ENCODE results near the gene FAM217B. TPM values are rescaled to one million over a fixed set of nuclear protein-coding genes. Genes with fewer than 3 reads are reported as not detected.

The FAM217B gene
- total RNA-seq, result 10 to 100 TPM in 1 of 4 donors, 1 to 10 TPM in 3; 5.7 to 10.7 (median 7.9) TPM

GRCh38 chr20:59940129-59940955 lies at the start of gene FAM217B, which contains the start of gene PPP1R3D:
FAM217B (plus strand) TSS chr20:59940389; CDS start chr20:59943944, 3,555 bp downstream.
PPP1R3D (minus strand) TSS chr20:59940305; CDS start chr20:59939931, 374 bp downstream.
- TF ChIP-seq CTCF (IDR thresholded peaks at IDR 0.05; ENCODE audit: low read depth), result no peak

GRCh38 chr20:59891581-59891980 lies 48.6 kb upstream of the FAM217B start:
- no peak for TF ChIP-seq CTCF (IDR thresholded peaks at IDR 0.05; ENCODE audit: low read depth)

- TF ChIP-seq CTCF (IDR thresholded peaks at IDR 0.05; ENCODE audit: low read depth), result no peak
These were observed 44.3 kb upstream of the FAM217B start for GRCh38 chr20:59895908-59896307.

GRCh38 chr20:59902470-59902869 lies 37.7 kb upstream of the FAM217B start:
- no peak for TF ChIP-seq CTCF (IDR thresholded peaks at IDR 0.05; ENCODE audit: low read depth)

- no peak for TF ChIP-seq CTCF (IDR thresholded peaks at IDR 0.05; ENCODE audit: low read depth)
These were observed 36.6 kb upstream of the FAM217B start for GRCh38 chr20:59903621-59904020.

GRCh38 chr20:59908855-59909254 lies 31.3 kb upstream of the FAM217B start:
- TF ChIP-seq CTCF (IDR thresholded peaks at IDR 0.05; ENCODE audit: low read depth), result no peak

- TF ChIP-seq CTCF (IDR thresholded peaks at IDR 0.05; ENCODE audit: low read depth), result no peak
These were observed 29.1 kb upstream of the FAM217B start for GRCh38 chr20:59911041-59911440.
